HFF-Myc (cell line): ENCODE data around the gene CCDC195.

Experiments used
- DNase-seq: peaks from one replicate; pipeline ENCODE4 v3.0.0-alpha.2; 2011; ENCODE audit warnings: low read depth; ENCODE audit errors: extremely low read depth
- H3K4me3 ChIP-seq: replicated peaks from 2 replicates; pipeline ENCODE4 v1.5.1; 2011; ENCODE audit warnings: low read depth, mild to moderate bottlenecking, control low read depth, low read length
- TF ChIP-seq, protein P1 (sequence below): IDR thresholded peaks from 2 replicates; pipeline ENCODE4 v1.5.1; 2012; ENCODE audit warnings: mild to moderate bottlenecking, low read depth, low read length, control low read depth; ENCODE audit errors: missing control alignments

CCDC195 gene

DNA sequence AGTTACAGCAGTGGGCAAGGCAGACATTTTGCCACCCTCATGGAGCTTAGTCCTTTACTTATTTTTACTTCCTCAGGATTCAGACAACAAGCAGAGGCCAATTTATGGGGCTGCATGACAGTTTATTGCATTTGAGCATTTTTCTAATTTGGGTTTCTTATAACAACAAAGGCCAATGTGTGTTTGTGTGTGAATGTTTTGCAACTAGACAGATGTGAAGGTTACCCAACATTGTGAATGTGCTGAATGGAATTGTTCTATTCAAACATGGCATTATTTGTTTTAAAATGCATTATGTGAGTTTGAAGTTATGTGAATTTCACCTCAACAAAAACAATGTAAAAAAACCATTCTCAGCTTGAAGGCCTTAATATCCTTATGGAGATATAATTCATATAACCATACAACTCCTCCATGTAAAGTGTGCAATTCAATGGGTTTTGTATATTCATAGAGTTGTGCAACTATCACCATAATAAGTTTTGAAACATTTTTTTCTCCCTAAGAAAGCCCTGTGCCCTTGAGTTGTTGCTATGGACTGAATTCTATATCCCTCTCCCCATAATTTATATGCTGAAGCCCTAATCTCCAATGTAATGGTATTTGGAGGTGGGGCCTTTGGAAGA lies 57.3 kb downstream of the CCDC195 start:
- no peak for DNase-seq
- TF ChIP-seq, protein P1, sequence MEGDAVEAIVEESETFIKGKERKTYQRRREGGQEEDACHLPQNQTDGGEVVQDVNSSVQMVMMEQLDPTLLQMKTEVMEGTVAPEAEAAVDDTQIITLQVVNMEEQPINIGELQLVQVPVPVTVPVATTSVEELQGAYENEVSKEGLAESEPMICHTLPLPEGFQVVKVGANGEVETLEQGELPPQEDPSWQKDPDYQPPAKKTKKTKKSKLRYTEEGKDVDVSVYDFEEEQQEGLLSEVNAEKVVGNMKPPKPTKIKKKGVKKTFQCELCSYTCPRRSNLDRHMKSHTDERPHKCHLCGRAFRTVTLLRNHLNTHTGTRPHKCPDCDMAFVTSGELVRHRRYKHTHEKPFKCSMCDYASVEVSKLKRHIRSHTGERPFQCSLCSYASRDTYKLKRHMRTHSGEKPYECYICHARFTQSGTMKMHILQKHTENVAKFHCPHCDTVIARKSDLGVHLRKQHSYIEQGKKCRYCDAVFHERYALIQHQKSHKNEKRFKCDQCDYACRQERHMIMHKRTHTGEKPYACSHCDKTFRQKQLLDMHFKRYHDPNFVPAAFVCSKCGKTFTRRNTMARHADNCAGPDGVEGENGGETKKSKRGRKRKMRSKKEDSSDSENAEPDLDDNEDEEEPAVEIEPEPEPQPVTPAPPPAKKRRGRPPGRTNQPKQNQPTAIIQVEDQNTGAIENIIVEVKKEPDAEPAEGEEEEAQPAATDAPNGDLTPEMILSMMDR = no peak
- H3K4me3 ChIP-seq = no peak overlapping the region

DNA sequence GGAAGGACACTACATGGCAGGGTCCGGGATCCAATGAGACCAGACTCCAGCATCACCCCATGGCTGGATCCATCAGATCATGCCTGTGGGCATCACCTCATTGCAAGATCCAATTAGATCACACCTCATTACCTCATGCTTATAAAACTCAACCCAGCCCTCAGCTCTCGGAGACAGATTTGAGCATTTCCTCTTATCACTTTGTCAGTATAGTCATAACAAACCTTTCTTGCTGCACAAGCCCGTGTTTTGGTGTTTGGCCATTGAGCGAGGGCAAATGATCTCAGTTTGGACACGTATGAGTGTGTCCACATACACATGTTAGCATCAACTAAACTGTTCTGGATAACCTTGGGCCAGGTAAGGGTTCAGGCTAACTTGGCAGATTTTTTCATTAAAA lies 58.8 kb downstream of the CCDC195 start:
- TF ChIP-seq, protein P1 = no peak
- DNase-seq = no peak
- H3K4me3 ChIP-seq = no peak overlapping the region

DNA sequence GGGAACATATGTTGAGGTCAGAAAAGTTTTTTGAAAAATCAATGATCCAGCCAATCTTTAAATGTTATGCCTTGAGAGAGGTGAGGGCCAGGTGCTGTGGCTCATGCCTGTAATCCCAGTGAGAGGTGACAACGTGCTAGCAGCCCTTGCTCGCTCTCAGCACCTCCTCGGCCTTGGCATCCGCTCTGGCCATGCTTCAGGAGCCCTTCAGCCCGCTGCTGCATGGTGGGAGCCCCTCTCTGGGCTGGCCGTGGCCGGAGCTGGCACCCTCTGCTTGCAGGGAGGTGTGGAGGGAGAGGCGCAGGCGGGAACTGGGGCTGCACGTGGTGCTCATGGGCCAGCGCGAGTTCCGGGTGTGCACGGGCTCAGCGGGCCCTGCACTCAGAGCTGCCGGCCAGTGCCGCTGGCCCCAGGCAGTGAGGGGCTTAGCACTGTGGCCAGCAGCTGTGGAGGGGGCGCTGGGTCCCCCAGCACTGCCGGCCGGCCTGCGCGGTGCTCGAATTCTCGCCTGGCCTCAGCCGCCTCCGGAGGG lies 61.1 kb downstream of the CCDC195 start:
- no peak overlapping the region for H3K4me3 ChIP-seq
- no peak for DNase-seq
- TF ChIP-seq, protein P1 = no peak
